ENCODE measurements around the gene KRTAP10-6.
"Not testable (repeated sequence)": the region's sequence is repeated elsewhere in the genome, so short reads cannot be mapped to it uniquely, and the experiment has no call there.

Gene KRTAP10-6

GRCh38 chr21:44567481-44568171 lies 24.7 kb downstream of the KRTAP10-6 start:
- no peak for DNase-seq
- Histone ChIP-seq H3K27me3 (replicated peaks) (no peaks in the 10 kb centered on the region), H3K27ac (no peak overlapping the region), H3K36me3 (replicated peaks) (no peaks in the 10 kb centered on the region), H3K4me3 (ENCODE audit: low read depth, low read length) (no peak overlapping the region)
- no peak for TF ChIP-seq CTCF (IDR thresholded peaks at IDR 0.05; ENCODE audit: low read depth, low read length, missing control alignments)
- in situ Hi-C loops (cut with HindIII; ENCODE audit: low pct_ligation_motif_present, low sequenced_read_pairs), result no loop called here

DNA sequence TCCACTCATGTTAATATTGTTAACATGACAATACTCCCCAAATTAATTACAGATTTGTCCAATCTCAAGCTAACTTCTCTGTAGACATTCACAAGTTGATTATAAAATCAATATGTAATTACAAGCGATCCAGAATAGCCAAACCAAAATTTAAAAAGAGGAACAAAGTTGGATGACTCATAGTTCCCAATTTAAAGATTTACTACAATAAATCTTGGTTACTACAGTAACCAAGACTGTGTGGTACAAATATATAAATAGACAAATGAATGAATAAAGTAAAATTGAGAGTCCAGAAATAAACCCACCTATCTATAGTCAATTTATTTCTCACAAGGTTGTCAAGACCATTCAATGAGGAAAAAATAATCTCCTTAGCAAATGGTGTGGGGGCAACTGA lies 25.9 kb downstream of the KRTAP10-6 start:
- no peaks in the 10 kb centered on the region for H3K36me3 ChIP-seq (replicated peaks)
- H3K27me3 ChIP-seq (replicated peaks), result no peaks in the 10 kb centered on the region
- H3K27ac ChIP-seq, result no peak overlapping the region
- in situ Hi-C loops (cut with HindIII; ENCODE audit: low pct_ligation_motif_present, low sequenced_read_pairs), result no loop called here
- no peak for DNase-seq
- H3K4me3 ChIP-seq (ENCODE audit: low read depth, low read length), result no peak overlapping the region
- no peak for TF ChIP-seq CTCF (IDR thresholded peaks at IDR 0.05; ENCODE audit: low read depth, low read length, missing control alignments)

DNA sequence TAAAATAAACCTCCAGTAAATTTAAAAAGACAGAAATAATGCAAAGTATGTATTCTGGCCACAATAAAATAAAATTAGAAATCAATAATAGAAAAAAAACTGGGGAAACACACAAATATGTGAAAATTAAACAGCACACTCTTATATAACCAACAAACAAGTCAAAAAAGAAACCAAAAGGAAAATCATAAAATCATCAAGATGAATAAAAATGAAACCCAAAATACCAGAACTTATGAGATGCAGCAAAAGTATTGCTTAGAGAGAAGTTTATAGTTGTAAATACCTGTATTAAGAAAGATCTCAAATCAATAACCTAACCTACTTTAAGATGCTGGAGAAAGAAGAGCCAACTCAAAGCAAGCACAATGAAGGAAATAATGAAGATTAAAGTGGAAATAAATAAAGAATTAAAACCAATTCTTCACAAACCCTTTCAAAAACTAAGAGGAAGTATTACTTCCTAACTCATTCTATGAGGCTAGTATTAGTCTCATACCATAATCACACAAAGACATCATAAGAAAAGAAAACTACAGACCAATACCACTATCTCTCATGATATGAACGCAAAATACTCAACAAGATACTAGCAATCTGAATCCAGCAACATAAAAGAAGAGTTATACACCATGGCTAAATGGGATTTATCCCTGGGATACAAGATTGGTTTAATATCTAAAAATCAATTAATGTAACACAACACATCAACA lies 27.3 kb downstream of the KRTAP10-6 start:
- no peaks in the 10 kb centered on the region for H3K36me3 ChIP-seq (replicated peaks)
- no peak overlapping the region for H3K4me3 ChIP-seq (ENCODE audit: low read depth, low read length)
- no peak for TF ChIP-seq CTCF (IDR thresholded peaks at IDR 0.05; ENCODE audit: low read depth, low read length, missing control alignments)
- H3K27ac ChIP-seq, result no peak overlapping the region
- in situ Hi-C loops (cut with HindIII; ENCODE audit: low pct_ligation_motif_present, low sequenced_read_pairs), result no loop called here
- no peaks in the 10 kb centered on the region for H3K27me3 ChIP-seq (replicated peaks)
- no peak for DNase-seq

GRCh38 chr21:44564099-44564498 lies 28.2 kb downstream of the KRTAP10-6 start:
- in situ Hi-C loops (cut with HindIII; ENCODE audit: low pct_ligation_motif_present, low sequenced_read_pairs), result no loop called here
- no peak for DNase-seq
- H3K27ac ChIP-seq, result no peak overlapping the region
- no peaks in the 10 kb centered on the region for H3K27me3 ChIP-seq (replicated peaks)
- no peaks in the 10 kb centered on the region for H3K36me3 ChIP-seq (replicated peaks)
- no peak for TF ChIP-seq CTCF (IDR thresholded peaks at IDR 0.05; ENCODE audit: low read depth, low read length, missing control alignments)
- H3K4me3 ChIP-seq (ENCODE audit: low read depth, low read length), result no peak overlapping the region

DNA sequence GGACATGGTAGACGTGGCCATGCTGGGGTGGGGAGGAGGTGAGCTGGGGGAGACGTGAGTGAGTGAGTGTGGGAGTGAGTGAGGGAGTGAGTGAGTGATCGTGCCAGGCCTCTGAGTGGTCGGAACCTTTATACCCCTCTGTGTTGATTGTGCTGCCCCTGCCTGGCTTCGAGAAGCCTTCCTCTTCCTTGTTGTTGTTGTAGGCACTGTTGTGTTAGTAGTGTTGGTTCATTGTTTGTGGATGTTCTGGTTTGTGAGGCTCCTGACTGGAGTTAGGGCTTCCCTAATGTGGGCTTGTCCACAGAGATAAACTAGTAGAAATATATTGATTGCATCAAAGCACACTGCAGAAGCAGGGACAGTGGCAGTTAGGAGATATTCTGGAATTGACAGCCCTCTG lies 33.6 kb downstream of the KRTAP10-6 start, which contains the start of gene KRTAP10-3:
Gene KRTAP10-3, minus strand, starts transcription at position 101 of the 400 bp plus-strand sequence. Its CDS starts 80 bp downstream, at position 21.
- Histone ChIP-seq H3K36me3 (replicated peaks) (no peaks in the 10 kb centered on the region), H3K27ac (no peak within 1 kb of the TSS), H3K27me3 (replicated peaks) (peaks cover 12% of the 10 kb centered on the region), H3K4me3 (ENCODE audit: low read depth, low read length) (no peak within 1 kb of the TSS)
- no peak for TF ChIP-seq CTCF (IDR thresholded peaks at IDR 0.05; ENCODE audit: low read depth, low read length, missing control alignments)
- in situ Hi-C loops (cut with HindIII; ENCODE audit: low pct_ligation_motif_present, low sequenced_read_pairs), result no loop called here
- no peak for DNase-seq

DNA sequence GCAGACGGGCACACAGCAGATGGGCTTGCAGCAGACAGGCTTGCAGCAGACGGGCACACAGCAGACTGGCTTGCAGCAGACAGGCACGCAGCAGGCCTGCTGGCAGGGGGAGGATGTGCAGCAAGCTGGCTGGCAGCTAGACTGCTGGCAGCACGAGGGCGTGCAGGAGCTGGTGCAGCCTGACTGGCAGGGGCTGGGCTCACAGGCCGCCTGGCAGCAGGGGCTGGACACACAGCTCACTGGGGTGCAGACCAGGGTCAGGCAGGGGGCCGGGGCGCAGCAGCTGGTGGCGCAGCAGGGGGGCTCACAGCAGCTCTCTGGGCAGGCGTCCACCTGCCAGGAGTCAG lies 34.0 kb downstream of the KRTAP10-6 start:
- peaks cover 12% of the 10 kb centered on the region for H3K27me3 ChIP-seq (replicated peaks)
- H3K4me3 ChIP-seq (ENCODE audit: low read depth, low read length); H3K36me3 ChIP-seq (replicated peaks); H3K27ac ChIP-seq; in situ Hi-C loops (cut with HindIII; ENCODE audit: low pct_ligation_motif_present, low sequenced_read_pairs); DNase-seq: not testable (repeated sequence)

All from brain microvascular endothelial cell (primary cell).